Neural progenitor cell (in vitro differentiated cells): ENCODE data around the gene SH3TC1. TPM values are rescaled to one million over a fixed set of nuclear protein-coding genes. Genes with fewer than 3 reads are reported as not detected.

Experiments
- DNase-seq: peaks from one replicate; pipeline ENCODE4 v3.0.0-alpha.2; 2016; ENCODE audit warnings: low spot score
- H2AFZ ChIP-seq: fragments of 200-600 bp; sonication (generic); replicated peaks from 2 replicates; pipeline ENCODE4 v1.6.1; 2016; ENCODE audit warnings: antibody characterized with exemption
- H3F3A ChIP-seq: fragments of 200-600 bp; sonication (generic); 2 replicates; pipeline ENCODE4 v1.6.1; 2016; ENCODE audit warnings: antibody characterized with exemption, low read depth
- H3K27ac ChIP-seq: fragments of 200-600 bp; sonication (generic); 2 replicates; pipeline ENCODE4 v1.5.1; 2016; ENCODE audit warnings: mild to moderate bottlenecking
- H3K27me3 ChIP-seq: fragments of 200-600 bp; sonication (generic); 2 replicates; pipeline ENCODE4 v1.6.1; 2016; ENCODE audit warnings: mild to moderate bottlenecking, moderate library complexity
- H3K36me3 ChIP-seq: fragments of 200-600 bp; sonication (generic); 2 replicates; pipeline ENCODE4 v1.5.1; 2016
- H3K4me1 ChIP-seq: fragments of 200-600 bp; sonication (generic); 2 replicates; pipeline ENCODE4 v1.6.1; 2016; ENCODE audit warnings: mixed run types
- H3K4me2 ChIP-seq: fragments of 200-600 bp; sonication (generic); 2 replicates; pipeline ENCODE4 v1.6.1; 2016
- H3K4me3 ChIP-seq: fragments of 200-600 bp; sonication (generic); 2 replicates; pipeline ENCODE4 v1.5.1; 2016
- H3K79me2 ChIP-seq: fragments of 200-600 bp; sonication (generic); 2 replicates; pipeline ENCODE4 v1.6.1; 2016; ENCODE audit warnings: low read depth
- H3K9ac ChIP-seq: fragments of 200-600 bp; sonication (generic); 2 replicates; pipeline ENCODE4 v1.6.1; 2016
- H3K9me3 ChIP-seq: fragments of 200-600 bp; sonication (generic); 2 replicates; pipeline ENCODE4 v1.5.1; 2016; ENCODE audit warnings: low read depth
- H4K20me1 ChIP-seq: fragments of 200-600 bp; sonication (generic); 2 replicates; pipeline ENCODE4 v1.6.1; 2016; ENCODE audit warnings: low read depth
- H3K27ac Mint-ChIP-seq: 3 replicates; pipeline ENCODE4 v1.8.0; 2021; ENCODE audit warnings: mixed read lengths
- H3K27me3 Mint-ChIP-seq: 2 replicates; pipeline ENCODE4 v1.8.0; 2022; ENCODE audit warnings: low read depth, mild to moderate bottlenecking, inconsistent platforms, moderate library complexity, mixed read lengths; ENCODE audit not compliant: insufficient read depth
- H3K36me3 Mint-ChIP-seq: 3 replicates; pipeline ENCODE4 v1.8.0; 2021; ENCODE audit warnings: mixed read lengths
- H3K4me1 Mint-ChIP-seq: 3 replicates; pipeline ENCODE4 v1.8.0; 2021; ENCODE audit warnings: mixed read lengths
- H3K4me3 Mint-ChIP-seq: 3 replicates; pipeline ENCODE4 v1.8.0; 2021; ENCODE audit warnings: mild to moderate bottlenecking, moderate library complexity, mixed read lengths
- H3K9me3 Mint-ChIP-seq: 3 replicates; pipeline ENCODE4 v1.8.0; 2020; ENCODE audit warnings: mixed read lengths
- EZH2 ChIP-seq: fragments of 200-600 bp; sonication (generic); IDR thresholded peaks from 2 replicates; pipeline ENCODE4 v1.6.1; 2017; ENCODE audit warnings: antibody characterized with exemption, mild to moderate bottlenecking, moderate library complexity
- EZH2phosphoT487 ChIP-seq: fragments of 200-600 bp; sonication (generic); IDR thresholded peaks from 2 replicates; pipeline ENCODE4 v1.6.1; 2017; ENCODE audit warnings: antibody characterized with exemption
- total RNA-seq: library from RNA; depleted of rRNA; stranded (reverse); fragments of >200 nt; gene quantifications from 2 replicates; pipeline ENCODE4 v1.2.3, GENCODE V29; 2015; ENCODE audit warnings: low replicate concordance
- TF ChIP-seq, protein P1 (sequence below): fragments of 200-600 bp; sonication (generic); IDR thresholded peaks from 2 replicates; pipeline ENCODE4 v1.5.1; 2017; ENCODE audit warnings: antibody characterized with exemption, mild to moderate bottlenecking

Gene SH3TC1
- total RNA-seq, 1 donor from 2014 or later: 0.22 TPM

DNA sequence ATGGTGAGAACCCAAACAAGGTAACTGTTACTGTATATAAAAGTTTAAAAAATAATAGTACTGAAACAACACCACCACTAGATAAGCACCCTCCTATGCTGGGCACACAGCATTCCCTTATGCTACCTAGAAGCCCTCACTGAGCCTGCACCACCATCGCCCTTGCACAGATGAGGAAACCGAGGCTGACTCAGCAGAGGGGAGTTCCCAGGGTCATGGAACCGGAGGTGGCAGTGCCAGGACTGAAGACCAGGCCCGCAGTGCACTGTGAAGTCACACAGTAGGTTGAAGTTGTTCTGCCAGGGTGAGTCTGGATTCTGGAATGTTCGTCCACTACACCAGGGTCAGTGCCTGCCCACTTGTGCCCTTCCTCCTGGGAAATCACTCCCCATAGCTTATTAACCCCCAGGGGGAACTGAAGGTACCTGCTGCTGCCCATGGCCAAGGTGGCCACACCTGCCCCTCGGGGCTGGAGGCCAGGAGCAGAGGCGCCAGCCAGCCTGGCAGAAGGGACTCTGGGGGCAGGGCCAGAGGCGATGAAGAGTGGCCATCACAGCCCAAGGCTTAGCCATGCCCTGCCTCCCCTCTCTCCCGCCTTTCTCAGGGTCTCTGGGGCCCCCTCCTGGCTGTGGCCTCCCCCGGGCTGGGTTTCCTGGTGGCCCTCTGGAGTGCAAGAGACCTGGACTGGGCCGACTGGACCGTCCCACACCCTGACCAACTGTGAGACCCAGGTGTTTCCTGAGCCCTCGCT lies 25.4 kb upstream of the SH3TC1 start:
- Histone ChIP-seq H3K27ac (no peak overlapping the region), H3F3A (no peaks in the 10 kb centered on the region), H3K4me3 (no peak overlapping the region), H3K4me2 (no peak overlapping the region), H3K4me1 (no peaks in the 10 kb centered on the region), H3K79me2 (no peaks in the 10 kb centered on the region), H4K20me1 (no peaks in the 10 kb centered on the region), H3K36me3 (no peaks in the 10 kb centered on the region), H2AFZ (no peak overlapping the region), H3K9me3 (no peaks in the 10 kb centered on the region), H3K9ac (no peak overlapping the region), H3K27me3 (no peaks in the 10 kb centered on the region)
- Mint-ChIP-seq H3K36me3 (no peaks in the 10 kb centered on the region), H3K4me1 (peaks cover 7% of the 10 kb centered on the region), H3K9me3 (peaks cover 3% of the 10 kb centered on the region), H3K27me3 (peaks cover 3% of the 10 kb centered on the region), H3K27ac (no peak overlapping the region), H3K4me3 (no peak overlapping the region)
- TF ChIP-seq, protein P1, sequence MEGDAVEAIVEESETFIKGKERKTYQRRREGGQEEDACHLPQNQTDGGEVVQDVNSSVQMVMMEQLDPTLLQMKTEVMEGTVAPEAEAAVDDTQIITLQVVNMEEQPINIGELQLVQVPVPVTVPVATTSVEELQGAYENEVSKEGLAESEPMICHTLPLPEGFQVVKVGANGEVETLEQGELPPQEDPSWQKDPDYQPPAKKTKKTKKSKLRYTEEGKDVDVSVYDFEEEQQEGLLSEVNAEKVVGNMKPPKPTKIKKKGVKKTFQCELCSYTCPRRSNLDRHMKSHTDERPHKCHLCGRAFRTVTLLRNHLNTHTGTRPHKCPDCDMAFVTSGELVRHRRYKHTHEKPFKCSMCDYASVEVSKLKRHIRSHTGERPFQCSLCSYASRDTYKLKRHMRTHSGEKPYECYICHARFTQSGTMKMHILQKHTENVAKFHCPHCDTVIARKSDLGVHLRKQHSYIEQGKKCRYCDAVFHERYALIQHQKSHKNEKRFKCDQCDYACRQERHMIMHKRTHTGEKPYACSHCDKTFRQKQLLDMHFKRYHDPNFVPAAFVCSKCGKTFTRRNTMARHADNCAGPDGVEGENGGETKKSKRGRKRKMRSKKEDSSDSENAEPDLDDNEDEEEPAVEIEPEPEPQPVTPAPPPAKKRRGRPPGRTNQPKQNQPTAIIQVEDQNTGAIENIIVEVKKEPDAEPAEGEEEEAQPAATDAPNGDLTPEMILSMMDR: peak; percentile 3
- no peak for TF ChIP-seq EZH2
- TF ChIP-seq EZH2phosphoT487: no peak
- DNase-seq: no peak

GRCh38 chr4:8174970-8175369 lies 24.1 kb upstream of the SH3TC1 start:
- H3K27me3 ChIP-seq: no peaks in the 10 kb centered on the region
- H3K79me2 ChIP-seq: no peaks in the 10 kb centered on the region
- Mint-ChIP-seq H3K27me3 (peaks cover 2% of the 10 kb centered on the region), H3K9me3 (no peaks in the 10 kb centered on the region), H3K27ac (no peak overlapping the region), H3K4me3 (no peak overlapping the region), H3K4me1 (peaks cover 7% of the 10 kb centered on the region), H3K36me3 (no peaks in the 10 kb centered on the region)
- H3K4me3 ChIP-seq: no peak overlapping the region
- no peaks in the 10 kb centered on the region for H3K4me1 ChIP-seq
- TF ChIP-seq, protein P1: no peak
- no peak for TF ChIP-seq EZH2
- TF ChIP-seq EZH2phosphoT487: no peak
- no peaks in the 10 kb centered on the region for H3K36me3 ChIP-seq
- no peaks in the 10 kb centered on the region for H3F3A ChIP-seq
- H4K20me1 ChIP-seq: no peaks in the 10 kb centered on the region
- no peak overlapping the region for H3K4me2 ChIP-seq
- no peak overlapping the region for H3K27ac ChIP-seq
- no peak for DNase-seq
- no peaks in the 10 kb centered on the region for H3K9me3 ChIP-seq
- H2AFZ ChIP-seq: no peak overlapping the region
- no peak overlapping the region for H3K9ac ChIP-seq

DNA sequence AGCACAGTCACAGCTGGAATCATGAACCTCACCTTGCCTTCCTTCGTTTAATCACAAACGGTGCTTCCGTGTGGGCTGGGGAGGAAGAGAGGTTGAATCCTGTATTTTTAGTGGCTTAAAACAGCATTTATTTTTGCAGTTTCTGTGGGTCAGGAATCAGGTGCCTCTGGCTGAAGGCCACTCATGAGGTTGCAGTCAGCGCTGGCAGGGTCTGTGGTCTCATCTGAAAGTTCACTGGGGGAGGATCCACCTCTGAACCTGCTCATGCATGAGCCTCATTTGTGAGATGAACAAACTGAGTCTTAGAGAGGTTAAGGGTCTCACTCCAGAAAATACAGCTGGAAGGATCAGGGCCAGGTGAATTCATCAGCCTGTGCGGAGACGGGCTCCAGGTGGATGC lies 23.4 kb upstream of the SH3TC1 start:
- H3K9me3 Mint-ChIP-seq: no peaks in the 10 kb centered on the region
- H3K4me1 ChIP-seq: no peaks in the 10 kb centered on the region
- peaks cover under 1% of the 10 kb centered on the region for H3K27me3 Mint-ChIP-seq
- no peaks in the 10 kb centered on the region for H3K36me3 ChIP-seq
- no peaks in the 10 kb centered on the region for H3K27me3 ChIP-seq
- TF ChIP-seq, protein P1: no peak
- no peak for TF ChIP-seq EZH2phosphoT487
- H3F3A ChIP-seq: peaks cover 5% of the 10 kb centered on the region
- no peak for DNase-seq
- H3K27ac ChIP-seq: no peak overlapping the region
- no peaks in the 10 kb centered on the region for H3K79me2 ChIP-seq
- peaks cover 7% of the 10 kb centered on the region for H3K4me1 Mint-ChIP-seq
- H3K4me3 Mint-ChIP-seq: no peak overlapping the region
- no peak overlapping the region for H3K4me3 ChIP-seq
- H3K27ac Mint-ChIP-seq: no peak overlapping the region
- H3K4me2 ChIP-seq: no peak overlapping the region
- no peak overlapping the region for H2AFZ ChIP-seq
- no peaks in the 10 kb centered on the region for H3K36me3 Mint-ChIP-seq
- no peaks in the 10 kb centered on the region for H4K20me1 ChIP-seq
- H3K9ac ChIP-seq: no peak overlapping the region
- no peaks in the 10 kb centered on the region for H3K9me3 ChIP-seq
